ENCODE results near the gene ASCL2.
"Not testable (repeated sequence)": the region's sequence is repeated elsewhere in the genome, so short reads cannot be mapped to it uniquely, and the experiment has no call there.

ASCL2 gene

DNA sequence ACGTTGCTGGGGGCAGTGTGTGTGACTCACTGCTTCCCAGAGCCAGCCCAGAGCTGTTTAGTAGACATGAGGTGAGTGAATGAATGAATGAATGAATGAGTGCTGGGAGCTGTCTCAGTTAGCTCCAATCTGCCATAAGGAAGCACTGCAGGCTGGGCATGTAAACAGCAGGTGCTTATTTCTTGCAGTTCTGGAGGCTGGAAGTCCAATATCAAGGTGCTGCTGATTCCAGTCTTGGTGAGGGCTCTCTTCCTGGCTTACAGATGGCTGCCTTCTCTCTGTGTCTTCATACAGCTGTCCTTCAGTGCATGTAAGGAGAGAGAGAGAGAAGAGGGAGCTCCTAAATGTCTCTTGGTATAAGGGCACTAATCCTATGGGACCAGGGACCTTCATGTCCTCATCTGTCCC, 27.2 kb upstream of the ASCL2 start:
- no peak for DNase-seq (ENCODE audit: low read depth, low spot score)

- DNase-seq (ENCODE audit: low read depth, low spot score) = no peak
Observed at GRCh38 chr11:2296913-2297622, 26.7 kb upstream of the ASCL2 start.

DNA sequence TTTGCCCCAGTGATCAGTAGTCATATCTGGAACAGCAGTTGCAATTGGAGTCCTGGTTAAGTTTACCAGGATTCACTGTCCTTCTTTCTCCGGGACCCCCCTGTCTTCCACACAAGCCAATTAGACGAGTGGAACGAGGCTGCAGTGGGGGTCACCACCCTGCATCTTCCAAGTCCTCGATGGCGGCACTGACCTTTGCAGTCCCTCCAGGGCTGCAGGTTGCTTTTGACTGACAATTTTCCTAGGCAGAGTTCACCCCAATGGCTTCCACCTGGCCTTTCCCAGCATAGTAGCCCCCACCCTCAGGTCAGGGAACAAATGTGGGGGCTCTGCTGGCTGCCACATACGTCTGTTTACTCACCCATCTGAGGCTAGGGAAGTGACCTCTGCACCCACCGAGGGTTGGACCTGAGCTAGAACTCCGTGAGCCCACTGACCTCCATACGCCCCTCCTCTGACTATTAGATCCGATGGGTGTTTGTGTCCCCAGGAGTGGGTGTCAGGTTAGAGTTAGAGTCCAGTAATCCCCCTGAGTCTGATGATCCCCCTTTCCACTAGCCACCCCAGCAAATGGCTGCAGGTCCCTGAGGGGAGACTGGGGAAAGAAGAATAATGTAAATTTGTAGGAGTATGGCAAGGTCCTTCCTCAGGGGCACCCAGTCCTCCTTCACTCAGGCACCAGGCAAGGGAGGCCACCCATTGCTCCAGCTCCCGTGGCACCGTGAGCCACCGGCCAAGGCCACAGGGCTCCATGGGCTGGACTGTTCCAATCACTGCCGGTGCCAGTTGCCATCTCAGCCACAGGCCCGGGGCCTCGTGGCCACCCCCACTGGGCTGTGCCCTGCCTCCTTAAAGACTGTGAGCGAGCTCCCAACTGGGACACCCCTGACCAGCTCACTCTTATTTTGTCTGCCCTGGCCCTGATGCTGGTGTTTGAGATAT, 25.9 kb upstream of the ASCL2 start:
- no peak for DNase-seq (ENCODE audit: low read depth, low spot score)

DNA sequence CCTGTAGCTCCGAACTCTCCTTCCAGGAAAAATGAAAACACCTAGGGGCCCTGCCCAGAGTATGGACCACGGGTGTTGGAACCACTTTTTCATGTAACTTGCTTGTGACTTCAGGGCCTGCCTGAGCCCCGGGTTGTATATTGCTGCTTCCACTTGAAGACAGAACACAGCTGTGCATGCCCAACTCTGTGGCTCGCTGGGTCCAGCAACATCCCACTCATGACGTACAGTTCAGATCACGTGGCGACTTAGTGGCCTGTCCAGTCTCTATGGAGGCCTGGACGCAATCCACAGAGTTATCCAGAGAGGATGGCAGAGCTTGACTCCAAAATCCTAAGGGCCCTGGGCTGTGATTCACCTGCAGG, 24.5 kb upstream of the ASCL2 start:
- no peak for DNase-seq (ENCODE audit: low read depth, low spot score)

- no peak for DNase-seq (ENCODE audit: low read depth, low spot score)
Observed at GRCh38 chr11:2293984-2294925, 23.9 kb upstream of the ASCL2 start.

DNA sequence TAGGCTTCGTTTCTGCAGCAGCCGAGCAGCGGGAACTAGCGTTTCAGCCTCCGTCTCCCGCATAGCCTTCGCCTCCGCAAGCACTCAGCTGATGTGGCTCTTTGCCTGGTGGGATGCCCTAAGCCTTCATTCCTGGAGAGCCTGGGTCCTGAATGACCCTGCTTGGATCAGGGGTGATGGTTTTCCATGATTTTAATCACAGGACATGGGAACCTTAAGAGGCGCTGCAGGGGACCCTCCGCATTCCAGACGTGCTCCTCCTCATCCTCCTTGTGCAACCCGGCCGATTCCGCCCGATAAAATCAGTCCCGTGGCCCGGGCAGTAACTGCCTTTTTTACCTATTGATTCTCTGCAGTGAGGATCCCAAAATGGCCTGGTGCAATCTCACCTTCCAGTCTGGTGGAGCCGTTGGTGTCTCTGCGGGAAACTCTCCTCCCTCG, 23.2 kb upstream of the ASCL2 start:
- DNase-seq (ENCODE audit: low read depth, low spot score) = no peak

- no peak for DNase-seq (ENCODE audit: low read depth, low spot score)
Observed at GRCh38 chr11:2290351-2290841, 20.0 kb upstream of the ASCL2 start.

- no peak for DNase-seq (ENCODE audit: low read depth, low spot score)
Observed at GRCh38 chr11:2289859-2290258, 19.5 kb upstream of the ASCL2 start.

- DNase-seq (ENCODE audit: low read depth, low spot score) = no peak
Observed at GRCh38 chr11:2289350-2289749, 19.0 kb upstream of the ASCL2 start.

DNA sequence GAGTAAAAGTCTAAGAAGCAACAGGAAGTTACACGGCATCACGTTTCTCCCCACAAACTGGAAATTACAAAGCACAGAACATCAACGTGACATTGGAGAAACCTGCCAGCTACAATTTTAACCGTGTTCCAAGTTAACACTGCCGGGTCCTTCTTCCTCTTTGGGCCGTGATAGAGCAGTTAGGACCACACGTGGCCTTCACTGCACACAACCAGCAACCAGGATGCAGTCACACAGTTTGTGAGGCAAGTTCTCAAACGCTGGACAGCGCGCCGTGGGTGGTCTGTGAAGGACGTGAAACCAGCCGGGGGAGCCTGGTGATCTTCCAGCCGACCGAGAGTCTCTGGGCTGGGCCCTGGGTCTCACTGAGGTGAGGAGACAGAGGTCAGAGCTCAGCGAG, 16.7 kb upstream of the ASCL2 start:
- no peak for DNase-seq (ENCODE audit: low read depth, low spot score)

GRCh38 chr11:2286350-2286749, 16.0 kb upstream of the ASCL2 start:
- DNase-seq (ENCODE audit: low read depth, low spot score) = not testable (repeated sequence)

DNA sequence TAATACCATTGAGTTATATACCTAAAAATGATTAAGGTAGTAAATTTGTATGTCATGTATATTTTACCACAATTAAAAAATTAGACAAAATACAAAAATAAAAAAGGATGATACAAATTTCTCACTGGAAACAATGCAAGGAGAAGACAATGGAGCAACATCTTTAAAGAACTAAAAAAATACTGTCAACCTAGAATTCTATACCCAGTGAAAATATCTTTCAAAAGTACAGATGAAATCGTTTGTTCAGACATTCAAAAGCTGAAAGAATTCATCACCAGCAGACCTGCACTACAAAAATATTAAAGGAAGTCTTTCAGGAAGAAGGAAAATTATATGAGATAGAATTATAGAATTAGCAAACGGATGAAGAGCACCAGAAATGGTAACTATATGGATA, 9.8 kb upstream of the ASCL2 start:
- no peak for DNase-seq (ENCODE audit: low read depth, low spot score)

DNA sequence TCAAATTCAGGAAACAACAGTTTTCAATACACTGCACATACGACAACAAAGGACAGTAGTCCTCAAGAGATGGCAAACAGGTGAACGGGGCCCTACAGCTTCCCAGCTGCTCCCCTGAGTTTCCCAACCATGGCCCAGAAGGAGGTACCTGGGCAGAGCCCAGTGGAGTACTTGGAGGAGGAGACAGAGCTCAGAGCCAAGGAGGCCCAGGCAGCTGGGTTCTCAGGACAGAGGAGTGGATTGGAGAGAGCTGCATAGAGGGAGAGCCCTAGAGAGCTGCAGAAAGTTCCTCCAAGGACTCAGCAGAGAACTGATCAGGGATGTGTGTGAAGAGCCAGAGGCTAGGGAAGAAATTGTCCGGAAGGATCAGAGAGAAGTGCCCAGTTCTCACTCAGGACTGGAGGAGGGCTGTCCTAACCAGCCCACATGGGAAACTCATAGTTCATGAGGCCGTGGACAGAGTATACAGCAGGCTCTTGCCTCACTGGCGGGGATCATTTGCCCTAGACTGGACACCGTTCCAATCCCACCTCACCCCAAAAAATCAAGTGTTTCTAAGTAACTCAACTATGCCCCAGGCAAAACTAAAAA, 7.6 kb upstream of the ASCL2 start:
- DNase-seq (ENCODE audit: low read depth, low spot score) = no peak

GRCh38 chr11:2277008-2277346, 6.6 kb upstream of the ASCL2 start:
- DNase-seq (ENCODE audit: low read depth, low spot score) = no peak

GRCh38 chr11:2276280-2277007, 6.1 kb upstream of the ASCL2 start:
- DNase-seq (ENCODE audit: low read depth, low spot score) = no peak

GRCh38 chr11:2275334-2276279, 5.2 kb upstream of the ASCL2 start:
- DNase-seq (ENCODE audit: low read depth, low spot score) = no peak

DNA sequence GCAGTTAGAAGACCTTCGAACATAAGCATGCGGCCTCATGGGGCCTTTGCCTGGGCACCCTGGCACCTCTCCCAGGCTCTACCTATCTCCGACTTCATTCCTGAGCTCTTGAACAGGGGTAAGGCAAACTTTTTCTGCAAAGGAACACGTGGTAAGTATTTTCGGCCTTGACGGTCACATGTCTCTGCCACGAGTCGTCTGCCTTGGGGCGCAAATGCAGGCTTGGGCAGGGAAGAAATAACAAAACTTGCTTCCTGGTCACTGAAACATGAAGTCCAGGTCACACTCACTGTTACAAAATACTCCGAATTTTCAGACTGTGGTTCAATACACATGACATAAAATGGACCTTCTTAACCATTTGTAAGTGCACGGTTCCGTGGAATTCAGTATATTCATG, 3.4 kb upstream of the ASCL2 start:
- no peak for DNase-seq (ENCODE audit: low read depth, low spot score)

DNA sequence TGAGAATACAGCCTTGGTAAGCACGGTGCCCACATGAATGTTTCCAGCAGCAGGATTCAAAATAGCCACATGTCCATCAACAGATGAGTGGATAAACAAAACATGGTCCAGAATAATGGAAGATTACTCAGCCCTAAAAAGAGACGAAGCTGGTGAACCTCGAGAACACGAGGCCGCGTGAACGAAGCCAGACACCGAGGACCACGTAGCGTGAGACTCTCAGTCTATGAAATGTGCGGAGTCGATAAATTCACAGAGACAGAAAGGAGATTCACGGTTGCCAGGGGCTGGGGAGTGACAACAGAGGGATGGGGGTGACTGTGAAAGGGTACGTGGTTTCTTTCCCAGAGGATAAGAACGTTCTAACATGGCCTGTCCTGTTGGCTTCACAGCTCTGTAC, 2.9 kb upstream of the ASCL2 start:
- no peak for DNase-seq (ENCODE audit: low read depth, low spot score)

GRCh38 chr11:2272946-2273280, 2.5 kb upstream of the ASCL2 start:
- DNase-seq (ENCODE audit: low read depth, low spot score) = no peak
